GM12801 (cell line): ENCODE measurements around the gene CLCN7.

Source experiments
- TF ChIP-seq, protein P1 (sequence below): IDR thresholded peaks from one replicate; pipeline ENCODE4 v1.5.1; 2011; ENCODE audit warnings: control low read depth; ENCODE audit not compliant: insufficient read length; ENCODE audit errors: extremely low read depth

Gene CLCN7

DNA sequence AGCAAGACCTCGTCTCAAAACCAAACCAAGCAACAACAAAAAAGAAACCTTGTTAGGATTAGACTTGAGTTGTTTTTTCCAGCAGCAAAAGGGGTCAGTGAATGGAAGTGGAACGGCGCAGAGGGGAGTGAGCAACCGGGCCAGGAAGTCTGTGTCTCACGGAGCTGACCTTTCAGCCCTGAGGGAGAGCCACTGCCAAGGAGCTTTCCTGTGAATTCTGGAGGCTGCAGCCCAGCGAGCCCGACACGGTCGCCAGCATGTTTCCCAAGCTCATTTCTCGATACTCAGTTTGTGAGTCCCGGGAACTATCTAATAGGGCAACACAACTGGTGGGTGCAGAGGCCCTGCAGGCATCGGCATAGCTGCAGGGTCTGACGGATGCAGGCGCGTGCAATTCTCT is 37.9 kb upstream of the CLCN7 start:
- TF ChIP-seq, protein P1, sequence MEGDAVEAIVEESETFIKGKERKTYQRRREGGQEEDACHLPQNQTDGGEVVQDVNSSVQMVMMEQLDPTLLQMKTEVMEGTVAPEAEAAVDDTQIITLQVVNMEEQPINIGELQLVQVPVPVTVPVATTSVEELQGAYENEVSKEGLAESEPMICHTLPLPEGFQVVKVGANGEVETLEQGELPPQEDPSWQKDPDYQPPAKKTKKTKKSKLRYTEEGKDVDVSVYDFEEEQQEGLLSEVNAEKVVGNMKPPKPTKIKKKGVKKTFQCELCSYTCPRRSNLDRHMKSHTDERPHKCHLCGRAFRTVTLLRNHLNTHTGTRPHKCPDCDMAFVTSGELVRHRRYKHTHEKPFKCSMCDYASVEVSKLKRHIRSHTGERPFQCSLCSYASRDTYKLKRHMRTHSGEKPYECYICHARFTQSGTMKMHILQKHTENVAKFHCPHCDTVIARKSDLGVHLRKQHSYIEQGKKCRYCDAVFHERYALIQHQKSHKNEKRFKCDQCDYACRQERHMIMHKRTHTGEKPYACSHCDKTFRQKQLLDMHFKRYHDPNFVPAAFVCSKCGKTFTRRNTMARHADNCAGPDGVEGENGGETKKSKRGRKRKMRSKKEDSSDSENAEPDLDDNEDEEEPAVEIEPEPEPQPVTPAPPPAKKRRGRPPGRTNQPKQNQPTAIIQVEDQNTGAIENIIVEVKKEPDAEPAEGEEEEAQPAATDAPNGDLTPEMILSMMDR, result no peak

DNA sequence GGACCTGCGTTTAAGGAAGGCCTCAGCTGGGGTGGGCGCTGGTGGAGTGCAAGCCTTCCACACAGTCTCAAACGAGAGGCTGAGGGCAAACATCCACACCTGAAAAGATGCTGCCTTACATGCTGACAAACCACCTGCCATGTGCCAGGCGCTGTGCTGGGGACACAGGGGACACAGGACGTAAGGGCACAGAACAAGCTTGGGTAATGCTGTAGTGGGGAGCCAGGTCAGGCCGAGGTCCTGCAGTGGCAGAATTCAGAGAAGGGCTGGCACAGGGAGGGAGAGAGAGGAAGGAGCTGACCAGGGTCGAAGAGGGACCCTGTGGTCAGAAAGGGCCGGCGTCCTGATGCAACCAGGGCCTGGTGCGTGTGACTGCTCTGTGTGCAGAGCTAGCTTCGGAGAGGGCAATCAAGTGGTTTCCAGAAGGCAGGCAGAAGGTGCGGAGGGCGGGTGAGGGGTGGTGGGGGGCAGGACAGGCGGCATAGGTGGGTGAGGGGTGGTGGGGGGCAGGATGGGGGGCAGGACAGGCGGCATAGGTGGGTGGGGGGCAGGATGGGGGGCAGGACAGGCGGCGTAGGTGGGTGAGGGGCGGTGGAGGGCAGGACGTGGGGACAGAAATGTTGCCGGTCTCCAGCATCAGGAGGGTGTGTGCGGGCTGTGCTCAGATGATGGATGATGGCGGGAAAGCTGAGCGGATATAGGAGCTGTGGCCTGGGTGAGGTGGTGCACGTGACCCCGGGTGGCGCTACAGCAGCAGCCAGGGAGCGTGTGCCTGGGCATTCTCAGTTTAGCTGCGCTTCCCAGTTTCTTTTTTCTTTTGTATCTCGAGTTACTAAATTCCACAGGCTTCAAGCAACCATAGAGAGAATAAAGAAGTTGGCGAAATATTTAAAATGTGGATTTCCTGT is 37.1 kb upstream of the CLCN7 start:
- TF ChIP-seq, protein P1, result no peak

DNA sequence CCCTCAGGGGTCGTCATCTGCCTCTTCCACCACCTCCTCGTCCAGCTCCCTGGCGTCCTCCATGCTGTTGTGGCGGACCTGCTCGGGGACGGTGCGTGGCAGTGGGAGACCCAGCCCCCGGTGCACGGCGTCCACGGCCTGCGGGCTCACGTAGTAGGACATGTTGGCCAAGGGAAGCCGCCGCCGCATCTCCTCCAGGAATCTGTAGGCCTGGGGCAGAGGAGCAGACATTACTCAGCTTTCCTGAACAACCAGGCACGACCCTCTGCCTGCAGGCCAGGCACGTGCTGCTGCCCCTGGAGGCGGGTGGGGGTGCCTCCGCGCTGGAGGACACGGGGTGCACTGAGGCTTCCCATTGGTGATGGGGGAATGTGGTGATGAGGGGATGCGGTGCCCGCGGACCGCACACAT is 36.1 kb upstream of the CLCN7 start:
- TF ChIP-seq, protein P1, result no peak

DNA sequence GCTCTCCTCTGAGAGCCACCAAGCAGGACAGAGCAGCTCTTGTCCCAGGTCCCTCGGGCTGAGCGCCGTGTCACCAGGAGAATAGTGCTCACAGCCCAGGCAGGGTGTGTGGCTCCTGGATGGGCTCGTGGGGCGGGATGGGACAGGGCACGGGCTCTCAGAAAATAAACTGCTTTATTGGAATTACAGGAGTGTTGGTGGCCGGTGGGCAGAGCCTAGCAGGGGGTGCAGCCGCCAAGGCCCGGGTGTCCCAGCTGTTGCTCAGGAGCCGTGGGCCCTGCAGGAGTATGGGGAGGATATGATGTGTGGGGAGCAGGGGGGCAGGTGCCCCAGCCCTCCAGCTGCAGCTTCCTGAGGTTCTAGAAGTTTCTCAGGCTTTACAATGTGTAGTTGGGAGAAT is 35.4 kb upstream of the CLCN7 start:
- TF ChIP-seq, protein P1, result no peak

DNA sequence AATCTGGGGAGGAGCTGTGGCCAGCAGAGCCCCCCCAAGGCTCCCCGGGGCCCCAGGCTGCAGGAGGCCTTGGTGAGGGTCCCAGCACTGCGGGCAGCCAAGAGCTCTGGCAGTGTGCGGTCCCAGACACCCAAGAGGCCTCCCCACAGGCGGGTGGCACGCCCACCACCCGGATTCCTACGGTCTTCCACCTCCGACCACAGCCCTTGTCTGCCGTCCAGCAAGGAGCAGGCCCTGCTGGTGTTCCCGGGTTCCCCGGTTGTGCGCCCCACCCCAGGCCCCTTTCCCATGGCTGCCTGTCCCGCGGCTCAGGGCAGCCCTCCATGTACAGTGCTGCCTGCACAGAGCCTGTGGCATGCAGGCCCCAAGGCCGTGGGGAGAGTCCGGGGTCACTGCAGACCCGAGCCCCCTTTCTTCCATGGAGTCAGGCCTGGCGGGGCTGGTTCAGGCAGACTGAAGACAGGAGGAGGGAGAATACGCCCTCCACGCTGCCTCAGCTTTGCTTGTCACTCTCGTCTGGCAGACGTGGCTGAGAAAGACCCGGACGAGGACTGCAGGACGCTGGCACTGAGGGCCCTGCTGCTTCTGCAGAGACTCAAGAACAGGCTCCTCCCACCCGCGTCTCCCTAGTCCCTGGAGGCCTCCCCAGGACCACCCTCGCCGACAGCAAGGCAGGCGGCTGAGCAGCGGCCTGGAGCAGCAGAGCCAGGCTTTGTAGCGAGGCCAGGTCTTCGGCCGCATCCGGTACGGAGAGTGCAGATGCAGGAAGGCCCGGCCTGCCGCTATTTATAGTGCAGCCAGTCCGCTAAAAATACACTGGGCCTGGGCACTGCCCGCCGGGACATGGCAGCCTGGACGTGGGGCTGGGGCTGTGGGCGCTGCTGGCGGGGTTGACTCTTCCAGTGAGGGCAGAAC is 34.7 kb upstream of the CLCN7 start:
- TF ChIP-seq, protein P1, result no peak

DNA sequence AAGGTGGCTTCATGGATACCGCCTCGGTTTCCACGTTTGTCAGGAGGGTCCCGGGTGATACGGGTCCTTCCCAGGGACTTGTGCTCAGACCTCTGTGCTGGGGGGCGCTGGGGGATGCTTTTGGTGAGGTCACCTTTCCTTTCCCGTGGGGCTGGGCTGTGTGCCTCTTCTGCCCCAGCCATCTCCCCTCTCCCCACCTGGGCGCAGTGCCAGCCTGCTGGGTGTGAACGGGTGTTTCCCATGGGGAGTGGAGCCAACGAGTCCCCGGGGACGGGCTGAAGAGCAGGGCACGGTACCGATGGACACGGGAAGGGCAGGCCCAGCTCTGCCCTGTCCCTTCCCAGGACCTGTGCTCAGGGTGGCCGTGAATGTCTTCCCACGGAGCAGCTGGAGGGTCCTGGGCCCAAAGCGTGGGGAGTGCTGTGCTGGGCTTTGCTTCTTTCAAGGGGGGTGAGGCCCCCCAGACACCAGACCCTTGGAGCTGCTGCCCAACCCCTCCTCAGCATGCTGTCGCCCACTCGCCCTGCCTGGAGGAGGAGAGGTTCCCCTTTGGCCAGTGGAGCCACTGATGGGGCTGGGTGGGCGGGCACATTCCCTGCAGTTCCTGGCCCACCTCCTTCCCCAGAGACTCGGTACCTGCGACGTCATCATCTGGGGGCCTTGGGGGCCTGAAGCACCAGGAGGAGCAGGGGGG is 33.8 kb upstream of the CLCN7 start:
- TF ChIP-seq, protein P1, result no peak
